SK-N-SH treated with all-trans-retinoic acid at 6 μM for 48 hours (cell line): ENCODE data around the gene LGALS7B.

Experiments used
- ATAC-seq: fragments of 200-7000 bp; cut with Tn5 transposase; 3 replicates; pipeline ENCODE4 v1.9.1; 2020; ENCODE audit warnings: mild to moderate bottlenecking, moderate library complexity
- ARNTL ChIP-seq: fragments of 450-650 bp; formaldehyde crosslinking; IDR thresholded peaks from 2 replicates; pipeline ENCODE4 v1.5.0; 2020; ENCODE audit warnings: low read depth, mild to moderate bottlenecking, moderate library complexity, borderline replicate concordance
- BACH2 ChIP-seq: fragments of 250-450 bp; sonication (Bioruptor Pico); IDR thresholded peaks from 2 replicates; pipeline ENCODE4 v1.9.0; 2021; ENCODE audit warnings: mild to moderate bottlenecking, borderline replicate concordance
- CSDC2 ChIP-seq: fragments of 250-450 bp; sonication (Bioruptor Pico); IDR thresholded peaks from 2 replicates; pipeline ENCODE4 v1.5.0; 2020; ENCODE audit warnings: mild to moderate bottlenecking, moderate library complexity
- ESRRG ChIP-seq: fragments of 250-450 bp; sonication (Bioruptor Pico); IDR thresholded peaks from 2 replicates; pipeline ENCODE4 v1.6.1; 2021; ENCODE audit warnings: mild to moderate bottlenecking
- GLIS3 ChIP-seq: fragments of 250-450 bp; sonication (Bioruptor Pico); IDR thresholded peaks from 2 replicates; pipeline ENCODE4 v1.5.0; 2020; ENCODE audit warnings: mild to moderate bottlenecking, moderate library complexity
- ISL1 ChIP-seq: fragments of 250-450 bp; sonication (Bioruptor Pico); IDR thresholded peaks from 2 replicates; pipeline ENCODE4 v2.1.2; 2022; ENCODE audit warnings: mild to moderate bottlenecking, moderate library complexity
- OSR1 ChIP-seq: fragments of 250-450 bp; sonication (Bioruptor Pico); IDR thresholded peaks from 2 replicates; pipeline ENCODE4 v1.8.0; 2022; ENCODE audit warnings: moderate library complexity, mild to moderate bottlenecking, inconsistent platforms
- RARB ChIP-seq: fragments of 250-450 bp; sonication (Bioruptor Pico); IDR thresholded peaks from 2 replicates; pipeline ENCODE4 v1.8.0; 2021; ENCODE audit warnings: mild to moderate bottlenecking, moderate library complexity
- SNAI2 ChIP-seq: fragments of 250-450 bp; sonication (Bioruptor Pico); IDR thresholded peaks from 2 replicates; pipeline ENCODE4 v1.5.0; 2020; ENCODE audit warnings: mild to moderate bottlenecking, moderate library complexity
- TCF4 ChIP-seq: fragments of 250-450 bp; sonication (Bioruptor Pico); IDR thresholded peaks from 2 replicates; pipeline ENCODE4 v1.8.0; 2021; ENCODE audit warnings: mild to moderate bottlenecking, moderate library complexity, borderline replicate concordance
- TOX ChIP-seq: fragments of 250-450 bp; sonication (Bioruptor Pico); IDR thresholded peaks from 2 replicates; pipeline ENCODE4 v1.8.0; 2021; ENCODE audit warnings: mild to moderate bottlenecking, moderate library complexity, borderline replicate concordance
- ZFP3 ChIP-seq: fragments of 250-450 bp; sonication (Bioruptor Pico); IDR thresholded peaks from 2 replicates; pipeline ENCODE4 v1.5.0; 2020; ENCODE audit warnings: mild to moderate bottlenecking, moderate library complexity
- ZFP30 ChIP-seq: fragments of 450-650 bp; formaldehyde crosslinking; IDR thresholded peaks from 2 replicates; pipeline ENCODE4 v1.5.0; 2022; ENCODE audit warnings: mild to moderate bottlenecking, moderate library complexity
- ZNF565 ChIP-seq: fragments of 450-650 bp; formaldehyde crosslinking; conservative IDR thresholded peaks from 2 replicates; pipeline ENCODE4 v1.5.0; 2020; ENCODE audit warnings: low read depth, mild to moderate bottlenecking, moderate library complexity
- ZNF8 ChIP-seq: fragments of 450-650 bp; formaldehyde crosslinking; IDR thresholded peaks from 2 replicates; pipeline ENCODE4 v1.5.0; 2020; ENCODE audit warnings: mild to moderate bottlenecking, moderate library complexity
- TF ChIP-seq, protein P1 (sequence below): fragments of 250-450 bp; sonication (Bioruptor Pico); IDR thresholded peaks from 2 replicates; pipeline ENCODE4 v1.8.0; 2020; ENCODE audit warnings: mild to moderate bottlenecking, moderate library complexity, borderline replicate concordance
- TF ChIP-seq, protein P2 (sequence below): fragments of 250-450 bp; sonication (Bioruptor Pico); IDR thresholded peaks from 2 replicates; pipeline ENCODE4 v1.5.1; 2020; ENCODE audit warnings: low read depth, mild to moderate bottlenecking, moderate library complexity
- TF ChIP-seq, protein P3 (sequence below): fragments of 250-450 bp; sonication (Bioruptor Pico); IDR thresholded peaks from 2 replicates; pipeline ENCODE4 v1.5.1; 2021; ENCODE audit warnings: mild to moderate bottlenecking, moderate library complexity
- TF ChIP-seq, protein P4 (sequence below): fragments of 250-450 bp; sonication (Bioruptor Pico); IDR thresholded peaks from 2 replicates; pipeline ENCODE4 v1.5.0; 2020; ENCODE audit warnings: mild to moderate bottlenecking, moderate library complexity
- TF ChIP-seq, protein P5 (sequence below): fragments of 250-450 bp; sonication (Bioruptor Pico); IDR thresholded peaks from 2 replicates; pipeline ENCODE4 v1.8.0; 2021; ENCODE audit warnings: low read depth, mild to moderate bottlenecking, moderate library complexity, borderline replicate concordance

The LGALS7B gene

DNA sequence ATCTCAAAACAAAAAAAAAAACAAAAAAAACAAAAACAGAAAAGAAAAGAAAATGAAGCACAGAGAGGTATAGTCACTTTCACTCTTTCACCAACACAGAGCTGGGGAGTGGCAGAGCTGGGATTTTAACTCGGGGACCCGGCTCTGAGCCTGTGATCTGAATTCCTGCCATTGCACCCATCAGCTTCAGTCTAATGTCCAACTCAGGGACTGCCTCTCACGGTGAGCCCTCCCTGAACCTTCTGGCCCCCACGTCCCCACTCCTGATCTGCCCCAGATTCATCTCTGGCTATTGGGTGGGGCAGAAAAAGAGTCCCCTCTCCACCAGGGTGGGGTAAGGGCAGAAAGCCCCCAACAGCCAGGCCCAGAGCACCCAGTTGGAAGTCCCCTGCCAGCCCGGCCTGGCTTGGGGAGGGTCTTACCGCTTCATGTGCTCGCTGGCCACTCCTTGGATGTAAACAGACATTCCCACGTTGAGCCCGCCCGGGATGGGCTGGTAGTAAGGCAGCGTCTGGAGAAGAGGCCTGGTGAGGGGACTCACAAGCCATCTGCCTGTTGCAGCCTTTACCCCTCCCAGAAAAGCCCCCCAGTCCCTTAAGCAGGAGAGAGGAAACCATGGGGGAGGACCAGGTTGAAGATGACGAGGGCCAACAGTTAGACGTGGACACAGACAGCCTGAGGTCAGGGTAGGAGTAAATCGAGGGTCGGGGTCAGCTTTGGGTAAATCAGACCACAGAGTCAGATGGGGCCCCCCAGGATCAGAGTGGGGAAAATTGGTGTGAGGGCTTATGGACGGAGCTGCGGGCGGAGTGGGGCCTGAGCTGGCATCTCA is 23.2 kb downstream of the LGALS7B start:
- ATAC-seq: no peak
- TF ChIP-seq RARB (CRISPR knock-in tag) (no peak), ESRRG (CRISPR knock-in tag) (no peak), SNAI2 (no peak), ZFP30 (no peak), GLIS3 (CRISPR knock-in tag) (no peak)
- TF ChIP-seq, protein P1, sequence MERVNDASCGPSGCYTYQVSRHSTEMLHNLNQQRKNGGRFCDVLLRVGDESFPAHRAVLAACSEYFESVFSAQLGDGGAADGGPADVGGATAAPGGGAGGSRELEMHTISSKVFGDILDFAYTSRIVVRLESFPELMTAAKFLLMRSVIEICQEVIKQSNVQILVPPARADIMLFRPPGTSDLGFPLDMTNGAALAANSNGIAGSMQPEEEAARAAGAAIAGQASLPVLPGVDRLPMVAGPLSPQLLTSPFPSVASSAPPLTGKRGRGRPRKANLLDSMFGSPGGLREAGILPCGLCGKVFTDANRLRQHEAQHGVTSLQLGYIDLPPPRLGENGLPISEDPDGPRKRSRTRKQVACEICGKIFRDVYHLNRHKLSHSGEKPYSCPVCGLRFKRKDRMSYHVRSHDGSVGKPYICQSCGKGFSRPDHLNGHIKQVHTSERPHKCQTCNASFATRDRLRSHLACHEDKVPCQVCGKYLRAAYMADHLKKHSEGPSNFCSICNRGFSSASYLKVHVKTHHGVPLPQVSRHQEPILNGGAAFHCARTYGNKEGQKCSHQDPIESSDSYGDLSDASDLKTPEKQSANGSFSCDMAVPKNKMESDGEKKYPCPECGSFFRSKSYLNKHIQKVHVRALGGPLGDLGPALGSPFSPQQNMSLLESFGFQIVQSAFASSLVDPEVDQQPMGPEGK: no peak

DNA sequence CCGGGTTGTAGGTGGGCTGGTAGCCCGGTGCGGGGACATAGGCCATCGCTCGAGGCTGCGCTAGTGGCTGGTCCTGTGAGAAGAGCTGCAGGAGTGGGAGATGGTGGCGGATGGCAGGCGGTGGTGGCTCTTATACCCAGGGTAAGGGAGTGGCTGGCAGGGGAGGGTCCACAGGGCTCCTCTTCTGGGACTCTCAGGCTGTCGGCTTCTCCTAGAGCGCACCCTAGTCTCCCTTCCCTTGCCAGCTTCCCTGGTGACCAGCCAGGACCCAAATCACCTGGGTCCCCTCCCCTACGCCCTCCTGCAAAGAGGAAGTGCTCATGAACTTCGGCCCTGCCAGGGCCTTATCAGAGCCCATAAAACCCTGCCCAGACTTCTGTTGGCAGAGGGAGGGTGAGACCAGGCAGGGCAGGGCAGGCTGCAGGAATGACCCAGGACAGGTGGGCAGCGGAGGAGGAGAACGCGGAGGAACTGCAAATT is 23.9 kb downstream of the LGALS7B start, which contains the start of gene LGALS4:
TSS of gene LGALS4 (minus strand) at position 105 of the 480 bp plus-strand sequence. CDS start at position 46, 59 bp downstream.
- ATAC-seq: no peak; the same call in 1 of the 3 replicates
- TF ChIP-seq TCF4 (CRISPR knock-in tag) (no peak), ISL1 (CRISPR knock-in tag) (no peak), CSDC2 (CRISPR knock-in tag) (no peak), ZFP3 (CRISPR knock-in tag) (no peak), RARB (CRISPR knock-in tag) (no peak), SNAI2 (no peak), ZNF8 (no peak), ZFP30 (no peak), ZNF565 (CRISPR knock-in tag) (no peak), OSR1 (CRISPR knock-in tag) (no peak), TOX (no peak), ESRRG (CRISPR knock-in tag) (no peak), GLIS3 (CRISPR knock-in tag) (no peak), BACH2 (CRISPR knock-in tag) (no peak), ARNTL (no peak)
- TF ChIP-seq, protein P2, sequence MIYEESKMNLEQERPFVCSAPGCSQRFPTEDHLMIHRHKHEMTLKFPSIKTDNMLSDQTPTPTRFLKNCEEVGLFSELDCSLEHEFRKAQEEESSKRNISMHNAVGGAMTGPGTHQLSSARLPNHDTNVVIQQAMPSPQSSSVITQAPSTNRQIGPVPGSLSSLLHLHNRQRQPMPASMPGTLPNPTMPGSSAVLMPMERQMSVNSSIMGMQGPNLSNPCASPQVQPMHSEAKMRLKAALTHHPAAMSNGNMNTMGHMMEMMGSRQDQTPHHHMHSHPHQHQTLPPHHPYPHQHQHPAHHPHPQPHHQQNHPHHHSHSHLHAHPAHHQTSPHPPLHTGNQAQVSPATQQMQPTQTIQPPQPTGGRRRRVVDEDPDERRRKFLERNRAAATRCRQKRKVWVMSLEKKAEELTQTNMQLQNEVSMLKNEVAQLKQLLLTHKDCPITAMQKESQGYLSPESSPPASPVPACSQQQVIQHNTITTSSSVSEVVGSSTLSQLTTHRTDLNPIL (CRISPR knock-in tag): no peak
- TF ChIP-seq, protein P1: no peak
- TF ChIP-seq, protein P3, sequence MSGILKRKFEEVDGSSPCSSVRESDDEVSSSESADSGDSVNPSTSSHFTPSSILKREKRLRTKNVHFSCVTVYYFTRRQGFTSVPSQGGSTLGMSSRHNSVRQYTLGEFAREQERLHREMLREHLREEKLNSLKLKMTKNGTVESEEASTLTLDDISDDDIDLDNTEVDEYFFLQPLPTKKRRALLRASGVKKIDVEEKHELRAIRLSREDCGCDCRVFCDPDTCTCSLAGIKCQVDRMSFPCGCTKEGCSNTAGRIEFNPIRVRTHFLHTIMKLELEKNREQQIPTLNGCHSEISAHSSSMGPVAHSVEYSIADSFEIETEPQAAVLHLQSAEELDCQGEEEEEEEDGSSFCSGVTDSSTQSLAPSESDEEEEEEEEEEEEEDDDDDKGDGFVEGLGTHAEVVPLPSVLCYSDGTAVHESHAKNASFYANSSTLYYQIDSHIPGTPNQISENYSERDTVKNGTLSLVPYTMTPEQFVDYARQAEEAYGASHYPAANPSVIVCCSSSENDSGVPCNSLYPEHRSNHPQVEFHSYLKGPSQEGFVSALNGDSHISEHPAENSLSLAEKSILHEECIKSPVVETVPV (CRISPR knock-in tag): no peak
- TF ChIP-seq, protein P4, sequence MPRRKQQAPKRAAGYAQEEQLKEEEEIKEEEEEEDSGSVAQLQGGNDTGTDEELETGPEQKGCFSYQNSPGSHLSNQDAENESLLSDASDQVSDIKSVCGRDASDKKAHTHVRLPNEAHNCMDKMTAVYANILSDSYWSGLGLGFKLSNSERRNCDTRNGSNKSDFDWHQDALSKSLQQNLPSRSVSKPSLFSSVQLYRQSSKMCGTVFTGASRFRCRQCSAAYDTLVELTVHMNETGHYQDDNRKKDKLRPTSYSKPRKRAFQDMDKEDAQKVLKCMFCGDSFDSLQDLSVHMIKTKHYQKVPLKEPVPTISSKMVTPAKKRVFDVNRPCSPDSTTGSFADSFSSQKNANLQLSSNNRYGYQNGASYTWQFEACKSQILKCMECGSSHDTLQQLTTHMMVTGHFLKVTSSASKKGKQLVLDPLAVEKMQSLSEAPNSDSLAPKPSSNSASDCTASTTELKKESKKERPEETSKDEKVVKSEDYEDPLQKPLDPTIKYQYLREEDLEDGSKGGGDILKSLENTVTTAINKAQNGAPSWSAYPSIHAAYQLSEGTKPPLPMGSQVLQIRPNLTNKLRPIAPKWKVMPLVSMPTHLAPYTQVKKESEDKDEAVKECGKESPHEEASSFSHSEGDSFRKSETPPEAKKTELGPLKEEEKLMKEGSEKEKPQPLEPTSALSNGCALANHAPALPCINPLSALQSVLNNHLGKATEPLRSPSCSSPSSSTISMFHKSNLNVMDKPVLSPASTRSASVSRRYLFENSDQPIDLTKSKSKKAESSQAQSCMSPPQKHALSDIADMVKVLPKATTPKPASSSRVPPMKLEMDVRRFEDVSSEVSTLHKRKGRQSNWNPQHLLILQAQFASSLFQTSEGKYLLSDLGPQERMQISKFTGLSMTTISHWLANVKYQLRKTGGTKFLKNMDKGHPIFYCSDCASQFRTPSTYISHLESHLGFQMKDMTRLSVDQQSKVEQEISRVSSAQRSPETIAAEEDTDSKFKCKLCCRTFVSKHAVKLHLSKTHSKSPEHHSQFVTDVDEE: no peak
- TF ChIP-seq, protein P5, sequence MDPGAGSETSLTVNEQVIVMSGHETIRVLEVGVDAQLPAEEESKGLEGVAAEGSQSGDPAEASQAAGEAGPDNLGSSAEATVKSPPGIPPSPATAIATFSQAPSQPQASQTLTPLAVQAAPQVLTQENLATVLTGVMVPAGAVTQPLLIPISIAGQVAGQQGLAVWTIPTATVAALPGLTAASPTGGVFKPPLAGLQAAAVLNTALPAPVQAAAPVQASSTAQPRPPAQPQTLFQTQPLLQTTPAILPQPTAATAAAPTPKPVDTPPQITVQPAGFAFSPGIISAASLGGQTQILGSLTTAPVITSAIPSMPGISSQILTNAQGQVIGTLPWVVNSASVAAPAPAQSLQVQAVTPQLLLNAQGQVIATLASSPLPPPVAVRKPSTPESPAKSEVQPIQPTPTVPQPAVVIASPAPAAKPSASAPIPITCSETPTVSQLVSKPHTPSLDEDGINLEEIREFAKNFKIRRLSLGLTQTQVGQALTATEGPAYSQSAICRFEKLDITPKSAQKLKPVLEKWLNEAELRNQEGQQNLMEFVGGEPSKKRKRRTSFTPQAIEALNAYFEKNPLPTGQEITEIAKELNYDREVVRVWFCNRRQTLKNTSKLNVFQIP (CRISPR knock-in tag): no peak
